HepG2 (cell line): Measurements from ENCODE around the gene PELO. TPM values are rescaled to one million over a fixed set of nuclear protein-coding genes. Genes with fewer than 3 reads are reported as not detected.

Source experiments
- ATRX ChIP-seq: sonication (generic); formaldehyde crosslinking; IDR thresholded peaks from 2 replicates; pipeline ENCODE4 v1.4.0; 2020; ENCODE audit warnings: missing genetic modification reagents, borderline replicate concordance
- CCDC6 ChIP-seq: sonication (generic); formaldehyde crosslinking; IDR thresholded peaks from 2 replicates; pipeline ENCODE4 v1.8.1; 2022; ENCODE audit warnings: mild to moderate bottlenecking, missing genetic modification reagents, moderate library complexity
- CENPX ChIP-seq: sonication (generic); formaldehyde crosslinking; IDR thresholded peaks from 2 replicates; pipeline ENCODE4 v1.9.0; 2021; ENCODE audit warnings: mild to moderate bottlenecking, missing genetic modification reagents, moderate library complexity
- ELF1 ChIP-seq: sonication (generic); formaldehyde crosslinking; IDR thresholded peaks from 2 replicates; pipeline ENCODE4 v1.4.0; 2020; ENCODE audit warnings: missing genetic modification reagents
- FOXJ3 ChIP-seq: sonication (generic); formaldehyde crosslinking; IDR thresholded peaks from 2 replicates; pipeline ENCODE4 v1.4.0; 2020; ENCODE audit warnings: missing genetic modification reagents, mild to moderate bottlenecking, borderline replicate concordance
- HMGA1 ChIP-seq: sonication (generic); formaldehyde crosslinking; conservative IDR thresholded peaks from 2 replicates; pipeline ENCODE4 v1.4.0; 2020; ENCODE audit warnings: missing genetic modification reagents
- NCOR1 ChIP-seq: fragments of 200-600 bp; sonication (generic); IDR thresholded peaks from 2 replicates; pipeline ENCODE4 v1.7.0; 2017; ENCODE audit warnings: antibody characterized with exemption, low read length, borderline replicate concordance
- RFX1 ChIP-seq: fragments of 450-650 bp; IDR thresholded peaks from 2 replicates; pipeline ENCODE4 v1.6.1; 2017
- SIX4 ChIP-seq: sonication (generic); formaldehyde crosslinking; IDR thresholded peaks from 2 replicates; pipeline ENCODE4 v1.4.0; 2020; ENCODE audit warnings: missing genetic modification reagents
- XRCC5 ChIP-seq: fragments of 200-400 bp; formaldehyde crosslinking; optimal IDR thresholded peaks from 2 replicates; pipeline ENCODE3; 2017; ENCODE audit warnings: mild to moderate bottlenecking, low read length
- ZBTB39 ChIP-seq: sonication (generic); formaldehyde crosslinking; IDR thresholded peaks from 2 replicates; pipeline ENCODE4 v1.5.0; 2020; ENCODE audit warnings: missing genetic modification reagents
- ZIK1 ChIP-seq: sonication (generic); formaldehyde crosslinking; IDR thresholded peaks from 2 replicates; pipeline ENCODE4 v1.5.0; 2020; ENCODE audit warnings: mild to moderate bottlenecking, low read depth, missing genetic modification reagents, borderline replicate concordance
- ZNF362 ChIP-seq: sonication (generic); formaldehyde crosslinking; IDR thresholded peaks from 2 replicates; pipeline ENCODE4 v1.4.0; 2020; ENCODE audit warnings: missing genetic modification reagents, mild to moderate bottlenecking, borderline replicate concordance
- ZNF382 ChIP-seq: sonication (generic); formaldehyde crosslinking; IDR thresholded peaks from 2 replicates; pipeline ENCODE4 v1.5.0; 2020; ENCODE audit warnings: missing genetic modification reagents, mild to moderate bottlenecking, borderline replicate concordance
- ZNF441 ChIP-seq: sonication (generic); formaldehyde crosslinking; IDR thresholded peaks from 2 replicates; pipeline ENCODE4 v1.7.0; 2021; ENCODE audit warnings: missing genetic modification reagents, borderline replicate concordance
- ZNF740 ChIP-seq: sonication (generic); formaldehyde crosslinking; IDR thresholded peaks from 2 replicates; pipeline ENCODE4 v1.4.0; 2020; ENCODE audit warnings: missing genetic modification reagents
- polyA plus RNA-seq, 8 experiments: library from polyadenylated mRNA; depleted of rRNA in 3 of 8; stranded (reverse) in 7 of 8; unstranded in 1 of 8; fragments of >200 nt; fragmentation: Illumina TruSeq in 4 of 8; extraction: Trizol in 4 of 8; gene quantifications; 2 replicates each; pipeline versions ENCODE4 v1.2.1 to v1.2.3, GENCODE V29; 2011 to 2016; ENCODE audit warnings: low read depth in 4 of 8, missing spikeins in 1 of 8, mixed read lengths in 1 of 8; ENCODE audit not compliant: insufficient read depth in 1 of 8
- total RNA-seq, 5 experiments: library from RNA; depleted of rRNA; stranded (reverse); fragments of >200 nt; fragmentation: Illumina TruSeq; extraction: Trizol; gene quantifications; 2 replicates each; pipeline ENCODE4 v1.2.3, GENCODE V29; 2016; ENCODE audit warnings: low read depth in 1 of 5
- TF ChIP-seq, protein P1 (sequence below): sonication (generic); formaldehyde crosslinking; IDR thresholded peaks from 2 replicates; pipeline ENCODE4 v1.4.0; 2020; ENCODE audit warnings: missing genetic modification reagents, borderline replicate concordance
- TF ChIP-seq, protein P2 (sequence below): sonication (generic); formaldehyde crosslinking; IDR thresholded peaks from 2 replicates; pipeline ENCODE4 v1.8.0; 2022; ENCODE audit warnings: missing genetic modification reagents, mild to moderate bottlenecking, inconsistent platforms, borderline replicate concordance
- TF ChIP-seq, protein P3 (sequence below): IDR thresholded peaks from 2 replicates; pipeline ENCODE4 v1.6.1; 2016

PELO gene
- total and polyA plus RNA-seq, 2 of the 13 experiments (the other 11 are each of a cell fraction or from before 2014, with no cell fraction given) = 19.0 to 23.9 TPM

DNA sequence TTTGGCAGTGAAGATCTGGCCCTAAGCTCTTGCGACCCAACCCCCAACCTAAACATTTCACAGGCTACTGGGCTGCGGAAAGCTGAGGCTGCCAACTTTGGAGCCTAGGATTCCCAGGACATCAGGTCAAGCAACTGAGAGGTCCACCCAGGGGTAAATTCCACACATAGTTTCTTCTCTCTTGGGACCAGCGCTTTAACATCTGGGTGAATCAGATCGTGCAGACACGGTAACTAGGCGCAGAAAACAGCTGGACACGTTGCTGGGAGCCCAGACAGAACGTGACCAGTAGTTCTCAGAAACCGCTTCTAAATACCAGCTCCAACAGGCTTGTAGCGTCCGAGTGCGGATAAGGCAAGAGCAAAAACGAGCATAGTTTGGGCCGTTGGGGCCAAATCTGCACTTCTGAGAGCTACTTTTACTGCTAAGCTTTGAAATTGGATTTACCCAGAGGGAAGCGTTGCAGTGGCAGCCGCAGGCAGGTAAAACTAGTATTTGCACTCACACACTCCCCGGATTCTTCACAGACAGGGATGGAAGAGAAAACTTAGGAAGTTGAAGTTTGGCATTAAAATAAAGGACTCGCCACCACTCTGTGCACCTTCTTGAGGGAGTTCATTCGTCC, 11.8 kb downstream of the PELO start (continued):
- TF ChIP-seq, protein P1, sequence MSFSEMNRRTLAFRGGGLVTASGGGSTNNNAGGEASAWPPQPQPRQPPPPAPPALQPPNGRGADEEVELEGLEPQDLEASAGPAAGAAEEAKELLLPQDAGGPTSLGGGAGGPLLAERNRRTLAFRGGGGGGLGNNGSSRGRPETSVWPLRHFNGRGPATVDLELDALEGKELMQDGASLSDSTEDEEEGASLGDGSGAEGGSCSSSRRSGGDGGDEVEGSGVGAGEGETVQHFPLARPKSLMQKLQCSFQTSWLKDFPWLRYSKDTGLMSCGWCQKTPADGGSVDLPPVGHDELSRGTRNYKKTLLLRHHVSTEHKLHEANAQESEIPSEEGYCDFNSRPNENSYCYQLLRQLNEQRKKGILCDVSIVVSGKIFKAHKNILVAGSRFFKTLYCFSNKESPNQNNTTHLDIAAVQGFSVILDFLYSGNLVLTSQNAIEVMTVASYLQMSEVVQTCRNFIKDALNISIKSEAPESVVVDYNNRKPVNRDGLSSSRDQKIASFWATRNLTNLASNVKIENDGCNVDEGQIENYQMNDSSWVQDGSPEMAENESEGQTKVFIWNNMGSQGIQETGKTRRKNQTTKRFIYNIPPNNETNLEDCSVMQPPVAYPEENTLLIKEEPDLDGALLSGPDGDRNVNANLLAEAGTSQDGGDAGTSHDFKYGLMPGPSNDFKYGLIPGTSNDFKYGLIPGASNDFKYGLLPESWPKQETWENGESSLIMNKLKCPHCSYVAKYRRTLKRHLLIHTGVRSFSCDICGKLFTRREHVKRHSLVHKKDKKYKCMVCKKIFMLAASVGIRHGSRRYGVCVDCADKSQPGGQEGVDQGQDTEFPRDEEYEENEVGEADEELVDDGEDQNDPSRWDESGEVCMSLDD = no peak
- TF ChIP-seq CENPX = no peak
- TF ChIP-seq ZNF362 (CRISPR knock-in tag) = no peak
- TF ChIP-seq, protein P2, sequence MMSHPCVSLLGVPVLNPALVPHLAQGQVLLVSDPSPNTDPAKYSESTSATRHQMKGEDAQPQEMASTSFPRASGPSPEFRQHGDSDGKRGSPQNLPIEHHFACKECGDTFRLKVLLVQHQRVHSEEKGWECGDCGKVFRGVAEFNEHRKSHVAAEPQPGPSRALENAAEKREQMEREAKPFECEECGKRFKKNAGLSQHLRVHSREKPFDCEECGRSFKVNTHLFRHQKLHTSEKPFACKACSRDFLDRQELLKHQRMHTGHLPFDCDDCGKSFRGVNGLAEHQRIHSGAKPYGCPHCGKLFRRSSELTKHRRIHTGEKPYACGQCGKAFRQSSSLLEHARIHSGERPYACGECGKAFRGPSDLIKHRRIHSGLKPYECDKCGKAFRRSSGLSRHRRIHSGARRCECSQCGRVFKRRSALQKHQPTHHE = no peak
- TF ChIP-seq FOXJ3 (CRISPR knock-in tag) = no peak
- no peak for TF ChIP-seq ZBTB39 (CRISPR knock-in tag)
- TF ChIP-seq, protein P3, sequence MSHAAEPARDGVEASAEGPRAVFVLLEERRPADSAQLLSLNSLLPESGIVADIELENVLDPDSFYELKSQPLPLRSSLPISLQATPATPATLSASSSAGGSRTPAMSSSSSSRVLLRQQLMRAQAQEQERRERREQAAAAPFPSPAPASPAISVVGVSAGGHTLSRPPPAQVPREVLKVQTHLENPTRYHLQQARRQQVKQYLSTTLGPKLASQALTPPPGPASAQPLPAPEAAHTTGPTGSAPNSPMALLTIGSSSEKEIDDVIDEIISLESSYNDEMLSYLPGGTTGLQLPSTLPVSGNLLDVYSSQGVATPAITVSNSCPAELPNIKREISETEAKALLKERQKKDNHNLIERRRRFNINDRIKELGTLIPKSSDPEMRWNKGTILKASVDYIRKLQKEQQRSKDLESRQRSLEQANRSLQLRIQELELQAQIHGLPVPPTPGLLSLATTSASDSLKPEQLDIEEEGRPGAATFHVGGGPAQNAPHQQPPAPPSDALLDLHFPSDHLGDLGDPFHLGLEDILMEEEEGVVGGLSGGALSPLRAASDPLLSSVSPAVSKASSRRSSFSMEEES (CRISPR knock-in tag) = no peak
- TF ChIP-seq CCDC6 (CRISPR knock-in tag) = no peak
- TF ChIP-seq HMGA1 (CRISPR knock-in tag) = no peak
- no peak for TF ChIP-seq ZIK1 (CRISPR knock-in tag)
- TF ChIP-seq SIX4 (CRISPR knock-in tag) = no peak
- TF ChIP-seq ZNF740 = no peak
- TF ChIP-seq XRCC5 = no peak
- TF ChIP-seq NCOR1 = peak; percentile 15; the same call in 1 of the 2 replicates
- no peak for TF ChIP-seq ELF1 (CRISPR knock-in tag)
- no peak for TF ChIP-seq ATRX (CRISPR knock-in tag)
- peak; percentile 18; the same call in 1 of the 2 replicates for TF ChIP-seq RFX1
- no peak for TF ChIP-seq ZNF382 (CRISPR knock-in tag)
- 0 out of 2 replicates have a peak, but pooled peaks have one; percentile 6 for TF ChIP-seq ZNF441 (CRISPR knock-in tag)
